Renal cortical epithelial cell (primary cell): Measurements from ENCODE around the gene SYT6. TPM values are rescaled to one million over a fixed set of nuclear protein-coding genes. Genes with fewer than 3 reads are reported as not detected.

Experiments used
- DNase-seq: peaks from one replicate; pipeline ENCODE4 v3.0.0-alpha.2; 2011; ENCODE audit warnings: low read depth
- total RNA-seq: library from RNA; depleted of rRNA; stranded (reverse); fragments of >200 nt; gene quantifications from 2 replicates; pipeline ENCODE4 v1.2.3, GENCODE V29; 2014

Gene SYT6
- total RNA-seq, 1 donor from 2014 or later: not detected

DNA sequence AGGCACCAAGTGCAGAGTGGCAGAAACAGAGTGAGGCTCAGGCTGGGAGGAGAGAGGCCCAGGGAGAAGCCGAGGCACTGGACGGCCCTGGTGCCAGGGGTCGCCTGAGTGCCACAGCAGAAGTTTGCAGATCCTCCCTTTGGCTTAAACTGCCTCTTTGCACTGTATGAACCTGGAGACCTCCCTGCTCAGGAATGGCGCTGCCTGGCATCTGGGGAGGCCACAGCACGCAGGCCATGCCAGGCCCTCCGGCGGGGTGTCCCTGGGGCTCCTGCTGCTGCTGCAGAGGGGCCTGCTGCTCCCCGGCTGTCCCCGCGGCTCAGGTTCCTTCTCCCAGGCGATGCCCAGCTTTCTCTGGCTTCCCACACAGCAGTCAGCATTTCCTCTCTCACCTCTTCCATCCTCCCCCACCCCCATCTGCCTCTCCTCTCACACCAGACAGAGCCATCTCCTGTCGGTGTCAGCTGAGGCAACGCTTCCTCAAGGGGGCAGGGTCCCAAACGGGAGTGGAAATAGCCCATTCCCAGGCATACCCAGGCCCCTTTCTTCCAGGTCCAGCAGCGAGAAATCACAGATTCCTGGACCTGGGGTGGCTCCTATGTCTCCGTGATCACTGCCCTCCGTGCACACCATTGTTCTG lies 35.2 kb downstream of the SYT6 start:
- no peak for DNase-seq

DNA sequence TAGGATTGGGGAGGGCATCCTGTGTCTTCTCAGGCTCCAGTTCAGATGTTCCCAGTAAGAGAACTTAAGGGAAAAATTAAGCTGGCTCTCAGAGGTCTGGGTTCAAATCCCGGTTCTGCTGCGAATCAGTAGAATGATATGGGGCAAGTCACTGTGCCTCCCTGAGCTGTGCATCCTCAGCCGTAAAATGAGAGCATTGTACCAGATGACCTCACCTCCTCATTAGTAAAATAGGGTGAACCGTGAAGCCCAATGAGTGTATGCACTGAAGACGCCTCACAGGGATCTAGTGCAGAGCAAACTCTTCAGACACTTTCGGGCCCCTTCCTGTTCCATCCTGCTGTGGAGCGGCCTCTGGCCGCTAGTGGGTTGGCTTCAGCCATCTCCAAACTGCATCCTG lies 36.0 kb downstream of the SYT6 start:
- no peak for DNase-seq

- DNase-seq: no peak
These were observed 37.6 kb downstream of the SYT6 start for GRCh38 chr1:114116086-114116485.

- no peak for DNase-seq
These were observed 39.2 kb downstream of the SYT6 start for GRCh38 chr1:114114185-114115094.

DNA sequence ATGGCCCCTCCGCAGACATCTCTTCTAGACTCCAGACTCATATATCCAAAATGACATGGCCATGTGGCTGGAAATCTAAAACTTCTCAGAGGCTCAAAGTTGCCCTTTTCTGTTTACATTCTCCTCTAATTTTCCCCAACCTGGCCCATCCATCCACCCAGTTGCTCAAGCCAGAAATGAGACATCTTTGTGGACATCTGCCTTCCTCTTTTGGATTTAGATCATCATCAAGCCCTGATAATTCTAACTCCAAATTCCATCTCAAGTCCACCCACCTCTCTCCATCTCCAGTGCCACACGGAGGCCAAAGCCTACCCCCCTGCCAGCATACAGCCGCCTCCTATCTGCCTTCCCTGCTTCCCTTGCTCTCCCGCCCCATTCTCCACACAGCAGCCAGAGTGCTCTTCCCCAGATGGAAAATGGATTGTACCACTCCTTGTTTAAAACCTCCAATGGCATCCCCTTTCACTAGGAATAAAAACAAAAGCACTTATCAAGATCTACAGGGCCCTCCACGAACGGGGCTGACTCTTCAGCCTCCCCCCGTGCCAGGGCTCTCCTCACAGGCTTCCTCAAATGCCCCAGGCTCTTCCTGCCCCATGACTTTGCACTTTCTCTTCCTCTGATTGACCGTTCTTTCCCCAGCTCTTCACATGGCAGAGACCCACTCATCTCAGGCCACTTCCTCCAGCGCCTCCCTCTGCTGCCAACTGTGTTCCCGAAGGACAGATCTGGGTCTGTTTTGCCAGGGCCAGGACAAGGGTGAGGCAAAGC lies 40.1 kb downstream of the SYT6 start:
- no peak for DNase-seq

GRCh38 chr1:114112775-114113174 lies 40.9 kb downstream of the SYT6 start:
- DNase-seq: no peak

- no peak for DNase-seq
These were observed 41.7 kb downstream of the SYT6 start for GRCh38 chr1:114111731-114112641.

DNA sequence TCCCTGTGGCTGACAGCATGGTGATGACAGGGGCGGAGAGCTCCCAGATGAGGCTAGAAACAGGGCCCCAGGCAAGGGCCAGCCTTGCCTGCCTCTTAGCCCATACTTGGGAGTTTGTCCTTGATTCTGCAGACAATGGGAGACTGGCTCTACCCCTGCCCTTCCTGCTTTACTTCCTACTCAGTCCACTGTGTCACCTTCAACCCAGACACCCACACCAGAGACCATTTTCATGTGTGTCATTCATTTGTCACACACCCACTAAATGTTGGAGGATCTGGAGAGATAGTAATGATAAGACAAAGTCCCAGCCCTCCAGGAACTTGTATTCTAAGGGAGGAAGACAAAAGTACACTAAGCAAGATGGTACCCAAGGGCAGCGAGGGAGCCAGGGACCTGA lies 43.7 kb downstream of the SYT6 start:
- no peak for DNase-seq

DNA sequence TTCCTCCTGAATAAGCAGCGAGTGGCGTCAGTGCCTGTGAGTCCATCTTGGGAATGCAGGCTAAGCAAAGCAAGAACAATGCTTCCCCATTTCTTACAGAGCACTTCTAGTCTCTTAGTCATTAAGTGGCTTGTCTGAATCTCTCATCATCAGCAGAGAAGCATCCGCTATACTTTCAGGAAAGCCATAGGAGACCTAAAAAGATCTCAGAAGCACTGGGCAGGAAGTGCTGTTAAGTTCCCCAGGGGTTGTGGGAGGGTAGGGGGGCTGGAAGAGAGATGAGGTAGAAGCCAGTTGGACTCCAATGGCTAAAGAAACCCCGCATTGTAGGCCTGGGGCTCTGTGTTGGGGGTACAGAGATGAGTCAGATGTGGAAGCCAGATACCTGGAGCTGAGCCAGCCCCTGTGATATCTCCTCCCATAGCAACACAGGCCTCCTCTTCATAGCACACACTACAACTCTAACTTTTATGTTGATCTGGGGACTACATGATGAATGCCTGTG lies 44.9 kb downstream of the SYT6 start:
- no peak for DNase-seq

DNA sequence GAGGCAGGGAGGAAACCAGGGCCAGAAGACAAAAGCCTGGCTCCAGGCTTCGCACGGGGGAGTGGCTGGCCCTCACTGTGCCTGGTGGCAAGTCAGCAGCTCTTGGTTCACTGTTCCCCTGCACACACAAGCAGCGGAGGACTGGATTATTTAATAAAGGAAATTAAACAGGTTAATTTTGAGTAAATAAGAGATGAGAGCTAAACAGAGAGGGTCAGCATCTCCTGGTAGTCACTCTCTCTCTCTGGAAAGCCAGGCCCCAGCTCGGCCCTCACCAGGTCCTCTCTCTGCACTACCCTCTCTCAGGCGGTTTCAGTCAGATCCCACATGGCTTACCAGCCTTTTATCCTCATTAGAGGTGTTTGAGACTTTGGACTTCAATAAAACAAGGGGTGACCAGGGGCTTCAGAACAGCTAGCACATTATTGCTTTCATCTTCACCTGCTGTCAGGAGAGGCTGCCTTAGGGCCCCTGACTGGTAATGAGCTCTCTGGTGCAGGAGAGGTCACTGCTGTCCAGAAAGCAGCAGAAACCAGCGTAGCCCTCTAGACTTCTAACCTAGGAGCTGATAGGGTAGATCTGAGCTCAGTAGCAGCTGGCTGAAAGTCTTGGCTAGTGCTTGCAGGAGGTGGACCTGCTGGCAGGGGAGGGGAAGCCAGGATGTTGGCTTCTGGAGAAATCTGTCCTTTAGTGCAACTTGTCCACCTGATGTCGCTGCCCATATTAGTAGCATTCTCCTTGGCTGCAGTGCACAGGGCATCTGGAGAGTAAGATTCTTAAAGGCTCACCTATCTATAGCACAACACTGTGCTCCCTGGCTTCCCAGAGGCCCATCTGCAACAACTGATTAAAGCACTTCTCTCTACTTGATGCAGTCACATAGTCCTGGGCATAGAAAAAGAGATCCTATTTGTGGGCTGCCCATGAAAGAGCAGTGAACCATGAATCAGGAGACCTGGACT lies 45.9 kb downstream of the SYT6 start:
- DNase-seq: no peak

DNA sequence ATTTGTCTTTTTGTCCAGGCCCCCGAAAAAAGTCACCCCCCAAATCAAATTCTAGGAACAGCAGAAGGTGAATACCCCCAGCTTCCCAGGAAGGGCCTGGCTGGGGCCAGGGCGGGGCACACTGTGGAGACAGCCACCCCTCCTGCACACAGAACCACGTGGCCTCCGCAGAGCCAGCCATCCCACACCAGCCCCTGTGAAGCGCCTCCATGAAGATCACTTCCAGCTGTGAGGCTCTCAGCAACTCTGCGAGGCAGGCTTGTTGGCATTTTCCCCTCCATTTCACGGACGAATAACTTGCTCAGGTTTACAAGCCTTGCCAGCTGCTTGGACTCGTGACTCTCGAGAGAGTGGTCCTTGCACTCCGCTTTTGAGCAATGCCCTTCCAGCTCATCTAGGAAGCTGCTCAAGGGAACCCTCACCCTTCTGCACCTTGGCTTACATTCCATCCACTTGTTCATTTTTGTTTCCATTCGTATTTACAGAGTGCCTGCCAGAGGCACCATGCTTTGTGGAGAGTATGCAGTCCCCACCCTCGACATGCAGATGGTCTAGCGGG lies 48.2 kb downstream of the SYT6 start:
- DNase-seq: no peak

- DNase-seq: no peak
These were observed 48.7 kb downstream of the SYT6 start for GRCh38 chr1:114104949-114105348.

- DNase-seq: no peak
These were observed 49.7 kb downstream of the SYT6 start for GRCh38 chr1:114103992-114104391.

GRCh38 chr1:114102136-114102535 lies 51.5 kb downstream of the SYT6 start:
- no peak for DNase-seq

DNA sequence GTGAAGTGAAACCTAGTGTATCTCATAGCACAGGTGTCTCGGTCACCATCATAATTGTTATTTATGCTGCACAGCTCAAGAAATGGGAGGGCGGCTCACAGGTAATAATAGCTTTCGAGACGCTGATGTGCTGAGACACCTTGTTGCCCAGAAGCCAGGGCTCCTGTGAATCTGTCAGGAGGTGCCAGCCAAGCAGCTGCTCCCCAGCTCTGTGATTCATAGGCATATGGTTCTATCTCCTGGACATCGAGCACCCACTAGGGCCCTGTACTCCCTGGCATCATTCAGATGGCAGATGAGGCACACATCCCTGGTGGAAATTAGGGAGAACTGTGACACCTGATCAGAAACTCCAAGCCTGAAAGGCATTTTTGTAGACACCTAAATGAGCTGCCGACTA lies 53.5 kb downstream of the SYT6 start:
- DNase-seq: no peak

DNA sequence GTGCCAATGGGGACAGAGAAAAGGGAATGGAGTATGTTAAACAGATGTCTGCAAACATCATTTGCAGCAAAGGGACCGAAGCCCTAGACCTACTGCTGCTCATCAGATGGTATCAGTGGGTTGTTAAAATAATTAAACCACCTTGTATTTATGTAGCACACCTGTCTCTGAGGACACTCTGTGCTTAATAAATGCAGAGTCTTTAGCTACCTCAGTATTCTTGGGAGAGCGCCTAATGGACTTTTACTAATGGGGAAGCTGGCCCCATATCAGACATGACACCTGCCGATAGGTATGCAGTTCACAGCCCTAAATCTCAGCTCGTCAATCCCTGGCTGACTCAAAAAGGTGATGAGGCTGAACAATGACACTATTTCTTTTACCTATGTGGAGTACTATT lies 54.4 kb downstream of the SYT6 start:
- no peak for DNase-seq

GRCh38 chr1:114097109-114097508 lies 56.6 kb downstream of the SYT6 start:
- no peak for DNase-seq

DNA sequence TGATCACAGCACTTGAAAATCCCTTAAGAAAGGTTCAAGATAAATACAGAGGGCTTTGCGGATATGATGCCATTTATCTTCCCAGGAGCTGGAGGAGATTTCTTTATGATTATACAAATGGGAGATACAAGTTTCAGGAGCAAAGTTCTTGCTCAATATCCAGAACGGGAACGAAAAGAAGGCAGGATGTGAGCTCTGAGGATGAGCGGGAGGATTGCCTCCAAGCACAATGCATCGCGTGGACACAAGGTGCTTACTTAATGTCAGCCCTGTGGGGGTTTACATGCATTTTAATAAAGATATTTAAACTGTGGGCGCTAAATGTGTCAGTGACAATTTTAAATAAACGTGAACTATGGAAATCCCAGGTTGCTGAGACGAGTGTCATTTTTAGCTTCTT lies 59.0 kb downstream of the SYT6 start:
- no peak for DNase-seq

DNA sequence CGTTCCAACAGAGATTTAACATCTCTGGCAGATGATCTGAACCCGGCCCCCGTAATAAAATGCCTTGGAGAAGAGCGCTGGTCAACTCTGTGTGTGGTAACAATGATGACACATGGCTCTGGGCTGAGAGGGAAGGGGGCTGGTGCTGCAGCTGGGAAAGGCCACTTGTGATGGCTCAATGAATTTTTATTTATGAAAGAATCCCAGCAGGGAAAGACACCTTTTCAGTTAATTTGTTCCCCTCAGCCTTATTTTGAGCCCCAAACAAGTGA lies 59.4 kb downstream of the SYT6 start:
- DNase-seq: no peak
